NCI-H2107 (cell line): ENCODE measurements around the gene MCM3.

Source experiments
- DNase-seq: peaks from one replicate; lab custom pipeline; 2025; lab: John Stamatoyannopoulos, UW

Gene MCM3

DNA sequence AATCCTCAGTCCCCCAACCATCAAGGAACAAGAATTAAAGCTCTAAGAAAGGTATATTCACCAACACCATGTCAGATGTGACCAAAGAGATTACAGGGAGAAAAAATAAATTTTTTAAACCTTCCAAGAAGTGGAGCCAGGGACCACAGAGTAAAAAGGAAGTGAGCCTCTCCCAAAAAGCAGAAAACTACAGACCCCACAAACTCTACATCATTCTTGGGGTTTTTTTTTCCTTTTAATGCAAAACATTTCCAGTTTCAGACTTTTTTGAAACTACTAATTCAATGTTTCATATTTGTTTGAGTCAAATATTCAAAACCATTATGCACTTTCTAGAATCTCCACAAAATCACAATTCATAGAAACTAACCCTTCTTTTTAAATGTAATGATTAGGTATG is 33.4 kb downstream of the MCM3 start:
- no peak for DNase-seq

GRCh38 chr6:52249078-52249477 is 35.5 kb downstream of the MCM3 start:
- DNase-seq: no peak

DNA sequence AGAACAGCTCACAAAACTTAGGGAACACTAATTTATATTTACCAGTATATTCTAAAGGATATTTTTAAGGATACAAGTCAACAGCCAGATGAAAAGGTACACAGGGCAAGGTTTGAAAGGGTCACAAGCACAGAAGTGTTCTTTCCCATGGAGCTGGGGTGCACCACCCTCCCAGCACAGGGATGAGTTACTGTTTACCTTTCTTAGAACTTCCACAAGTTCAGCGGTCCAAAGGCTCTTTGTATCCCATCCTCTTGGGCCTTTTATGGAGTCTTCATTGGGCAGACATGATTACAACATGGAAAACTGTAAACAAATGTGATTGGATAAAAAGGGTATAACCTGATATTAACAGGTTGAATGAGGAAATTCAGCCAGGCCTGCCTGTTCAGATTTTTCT is 39.1 kb downstream of the MCM3 start:
- no peak for DNase-seq

- DNase-seq: no peak
Measured at GRCh38 chr6:52244400-52244799, 40.1 kb downstream of the MCM3 start, which contains the start of gene IL17F. IL17F (minus strand) TSS chr6:52244500; CDS start chr6:52244429, 71 bp downstream.

- no peak for DNase-seq
Measured at GRCh38 chr6:52243282-52243893, 41.2 kb downstream of the MCM3 start.

- DNase-seq: no peak
Measured at GRCh38 chr6:52241819-52242218, 42.7 kb downstream of the MCM3 start.

GRCh38 chr6:52233975-52234823 is 50.3 kb downstream of the MCM3 start:
- no peak for DNase-seq

DNA sequence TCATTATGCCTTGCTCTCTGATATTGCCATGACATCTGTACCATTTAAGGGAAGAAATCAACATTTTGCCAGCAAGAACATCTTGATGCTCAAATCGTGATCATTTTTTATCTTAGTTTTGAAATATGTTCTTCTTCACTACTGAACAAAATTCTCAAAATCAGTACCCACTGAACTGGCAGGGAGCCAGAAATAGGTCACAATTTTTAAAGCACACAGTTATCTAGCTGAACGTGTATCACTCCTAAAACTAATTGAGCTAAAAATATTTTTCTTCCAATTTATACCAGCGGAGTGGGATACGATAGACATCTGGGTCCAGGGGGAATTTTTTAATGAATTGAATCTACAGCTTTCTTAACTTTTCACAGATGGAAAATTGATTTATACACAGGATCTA is 51.5 kb downstream of the MCM3 start:
- no peak for DNase-seq

DNA sequence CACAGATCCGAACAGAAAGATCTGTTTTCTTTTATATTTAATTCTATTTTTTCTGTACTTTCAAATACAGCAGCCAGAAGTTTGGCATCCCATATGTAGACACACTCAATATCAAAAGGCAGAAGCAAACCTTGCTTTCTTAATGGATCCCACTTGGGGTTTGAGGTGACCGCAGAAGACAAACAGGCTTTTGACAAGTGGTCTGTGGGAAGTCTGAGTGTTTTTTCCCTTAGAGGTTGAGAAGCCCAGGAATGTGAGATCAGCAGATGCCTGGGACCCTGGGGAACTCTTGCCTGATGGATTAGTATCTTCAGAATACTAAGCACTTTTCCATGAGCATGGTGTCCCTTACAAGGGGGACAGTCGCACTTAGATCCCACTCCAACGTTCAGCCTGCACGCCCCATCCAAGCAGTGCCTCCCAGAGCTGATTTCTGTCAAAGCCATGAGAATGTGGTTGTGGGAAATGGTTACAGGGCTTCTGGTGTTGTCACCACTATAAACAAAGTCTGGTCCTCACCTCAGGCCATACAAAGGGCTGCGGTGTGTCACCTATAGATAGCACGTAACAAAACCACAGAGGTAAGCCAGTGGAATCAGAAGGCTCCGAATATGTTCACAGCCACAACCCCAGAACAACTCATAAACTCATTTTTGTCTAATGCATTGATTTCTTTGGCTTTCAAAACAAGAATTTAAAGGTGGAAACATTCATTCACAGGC is 53.0 kb downstream of the MCM3 start:
- no peak for DNase-seq

DNA sequence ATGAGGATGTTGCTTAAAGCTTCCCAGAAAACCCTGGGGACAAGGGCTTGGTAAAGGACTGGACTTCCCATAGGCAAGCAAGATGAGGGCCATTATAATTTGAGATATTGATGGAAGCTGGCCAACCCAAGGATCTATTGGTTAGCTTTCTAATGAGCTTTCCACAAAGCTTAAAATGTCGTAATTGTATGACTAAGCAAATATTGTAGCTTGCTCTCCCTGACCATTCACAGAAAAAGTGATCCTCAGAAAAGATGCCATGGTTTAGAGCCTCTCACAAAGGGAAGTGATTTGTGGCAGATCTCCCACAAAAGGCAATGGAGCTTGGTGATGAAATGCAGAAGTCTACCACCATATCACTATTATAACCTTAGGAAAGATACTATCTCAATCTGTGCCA is 53.9 kb downstream of the MCM3 start:
- DNase-seq: no peak

DNA sequence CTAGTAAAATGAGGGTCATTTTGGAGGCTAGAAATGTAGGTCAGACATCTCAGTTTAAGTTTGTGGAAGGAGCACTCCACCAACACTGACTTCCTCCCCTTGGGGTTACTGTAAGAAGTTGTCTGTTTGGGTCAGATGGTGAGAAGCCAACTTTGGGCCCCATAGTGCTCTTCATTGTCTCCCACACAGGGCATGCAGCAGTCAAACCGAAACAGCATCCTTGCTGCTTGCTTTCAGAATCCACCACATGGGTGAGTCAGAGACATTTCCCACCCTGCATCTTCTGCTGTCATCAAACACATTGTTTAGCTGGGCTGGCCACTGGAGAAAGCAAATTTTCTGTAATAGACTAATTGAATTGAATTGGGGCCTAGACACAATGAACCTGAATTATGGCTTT is 57.0 kb downstream of the MCM3 start:
- no peak for DNase-seq

DNA sequence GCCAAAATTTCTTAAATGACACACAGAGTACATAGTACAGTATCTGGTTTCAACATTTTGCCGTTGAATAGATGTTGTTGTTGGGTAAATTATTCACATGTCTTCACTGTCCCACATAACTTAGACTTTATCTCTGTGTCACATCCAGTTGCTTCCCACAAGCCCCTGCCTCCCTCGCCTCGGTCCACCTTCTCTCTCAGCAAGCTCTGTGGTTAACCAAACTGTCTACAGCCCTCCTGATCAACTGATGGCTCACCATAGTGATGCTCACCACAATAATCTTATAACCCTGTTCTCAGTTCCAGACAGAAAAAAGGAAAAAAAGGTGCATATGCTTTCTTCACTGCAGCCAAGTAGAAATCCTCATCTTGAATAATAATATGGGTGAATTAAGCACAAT is 63.2 kb downstream of the MCM3 start:
- no peak for DNase-seq

DNA sequence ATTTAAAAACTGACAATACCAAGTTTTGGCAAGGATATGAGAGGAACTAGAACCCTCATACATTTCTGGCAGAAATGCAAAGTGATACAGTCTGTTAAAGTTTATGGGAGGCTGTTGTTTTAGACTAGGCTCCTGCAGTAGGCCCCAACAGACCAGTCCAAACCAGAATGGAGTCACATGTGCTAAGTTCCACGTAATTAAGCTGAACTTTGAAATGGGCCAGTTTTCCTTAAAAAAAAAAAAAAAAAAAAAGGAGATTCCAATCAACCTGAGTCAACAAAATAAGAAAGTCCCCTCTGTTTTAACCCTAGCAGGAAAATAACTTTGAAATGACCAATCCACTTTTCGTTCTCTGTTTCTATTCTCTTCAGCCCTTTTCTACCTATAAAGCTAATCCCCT is 66.8 kb downstream of the MCM3 start:
- no peak for DNase-seq

- no peak for DNase-seq
Measured at GRCh38 chr6:52216932-52217575, 67.5 kb downstream of the MCM3 start.

DNA sequence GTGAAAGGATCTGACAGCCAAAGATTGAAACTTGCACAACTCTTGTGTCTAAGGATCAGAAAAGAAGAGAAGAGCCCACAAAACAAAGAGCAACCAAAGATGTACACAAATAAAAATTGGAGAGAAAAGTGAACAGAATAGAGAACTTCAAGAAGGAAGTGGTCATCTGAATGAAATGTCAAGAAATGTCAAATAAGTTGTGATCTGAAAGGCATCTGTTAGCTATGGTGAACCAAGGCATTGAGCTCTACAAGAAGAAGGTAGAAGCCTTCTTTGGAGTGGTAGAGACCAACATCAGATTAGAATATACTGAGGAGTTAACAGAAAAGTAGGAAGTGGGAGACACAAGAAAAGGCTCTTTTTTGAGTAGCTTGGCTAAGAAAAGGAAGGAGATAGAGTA is 68.8 kb downstream of the MCM3 start:
- DNase-seq: no peak
